GM23248 (cell line): ENCODE results near the gene ADSS1. TPM values are rescaled to one million over a fixed set of nuclear protein-coding genes. Genes with fewer than 3 reads are reported as not detected.

Experiments used
- DNase-seq: peaks from one replicate; pipeline ENCODE4 v3.0.0-alpha.2; 2015
- H2AFZ ChIP-seq: fragments of 200-600 bp; sonication (generic); 2 replicates; pipeline ENCODE4 v1.6.1; 2016; ENCODE audit warnings: antibody characterized with exemption
- H3F3A ChIP-seq: fragments of 200-600 bp; sonication (generic); 2 replicates; pipeline ENCODE4 v1.6.1; 2016; ENCODE audit warnings: mild to moderate bottlenecking, antibody characterized with exemption, mixed run types; ENCODE audit not compliant: insufficient read depth
- H3K27ac ChIP-seq: fragments of 200-600 bp; sonication (generic); 2 replicates; pipeline ENCODE4 v1.5.1; 2016; ENCODE audit warnings: mild to moderate bottlenecking
- H3K27me3 ChIP-seq: fragments of 200-600 bp; sonication (generic); replicated peaks from 2 replicates; pipeline ENCODE4 v1.6.1; 2016; ENCODE audit warnings: mild to moderate bottlenecking; ENCODE audit not compliant: insufficient read depth
- H3K36me3 ChIP-seq: fragments of 200-600 bp; sonication (generic); 2 replicates; pipeline ENCODE4 v1.6.1; 2016; ENCODE audit warnings: low read depth, mild to moderate bottlenecking
- H3K4me1 ChIP-seq: fragments of 200-600 bp; sonication (generic); 2 replicates; pipeline ENCODE4 v1.6.1; 2016; ENCODE audit warnings: mild to moderate bottlenecking; ENCODE audit not compliant: insufficient read depth
- H3K4me2 ChIP-seq: fragments of 200-600 bp; sonication (generic); one replicate; pipeline ENCODE4 v1.6.1; 2016; ENCODE audit warnings: mild to moderate bottlenecking; ENCODE audit not compliant: unreplicated experiment
- H3K4me3 ChIP-seq: fragments of 200-600 bp; sonication (generic); 2 replicates; pipeline ENCODE4 v1.5.1; 2016; ENCODE audit warnings: mild to moderate bottlenecking
- H3K79me2 ChIP-seq: fragments of 200-600 bp; sonication (generic); 2 replicates; pipeline ENCODE4 v1.6.1; 2016; ENCODE audit warnings: mild to moderate bottlenecking; ENCODE audit not compliant: insufficient read depth
- H3K9ac ChIP-seq: fragments of 200-600 bp; sonication (generic); 2 replicates; pipeline ENCODE4 v1.6.1; 2016; ENCODE audit warnings: mild to moderate bottlenecking
- H3K9me2 ChIP-seq: fragments of 200-600 bp; sonication (generic); 2 replicates; pipeline ENCODE4 v1.6.1; 2016; ENCODE audit warnings: mixed run types, mild to moderate bottlenecking, moderate library complexity; ENCODE audit not compliant: insufficient read depth
- H3K9me3 ChIP-seq: fragments of 200-600 bp; sonication (generic); one replicate; pipeline ENCODE4 v1.6.1; 2017; ENCODE audit warnings: low read depth
- H4K20me1 ChIP-seq: fragments of 200-600 bp; sonication (generic); 2 replicates; pipeline ENCODE4 v1.6.0; 2016; ENCODE audit not compliant: insufficient read depth
- EZH2 ChIP-seq: fragments of 200-600 bp; sonication (generic); IDR thresholded peaks from 2 replicates; pipeline ENCODE4 v1.6.1; 2018; ENCODE audit warnings: antibody characterized with exemption, mild to moderate bottlenecking; ENCODE audit not compliant: insufficient read depth, poor library complexity, severe bottlenecking
- EZH2phosphoT487 ChIP-seq: fragments of 200-600 bp; sonication (generic); IDR thresholded peaks from 2 replicates; pipeline ENCODE4 v1.6.1; 2018; ENCODE audit warnings: antibody characterized with exemption, moderate library complexity, mild to moderate bottlenecking, low read depth; ENCODE audit not compliant: insufficient read depth
- WGBS, 2 experiments: methylation state at CpG; one replicate each; pipeline ENCODE4 v1.1.6; 2015 to 2017; ENCODE audit warnings: low lambda C conversion rate in 2 of 2, low coverage in 1 of 2; ENCODE audit errors: missing lambda C conversion rate in 2 of 2; 5-methylcytosine and 5-hydroxymethylcytosine counted together
- in situ Hi-C: fragments of 300-500 bp; cut with MboI; formaldehyde crosslinking; loops from 2 replicates; pipeline ENCODE4 v1.15.0; 2020
- polyA plus RNA-seq: library from polyadenylated mRNA; unstranded; fragments of >200 nt; fragmentation: Nextera tagmentation; extraction: Ambion mirVana; gene quantifications from 2 replicates; pipeline ENCODE4 v1.2.1, GENCODE V29; 2016
- total RNA-seq: library from RNA; depleted of rRNA; stranded (reverse); fragments of >200 nt; shearing (Covaris generic); gene quantifications from 2 replicates; pipeline ENCODE4 v1.2.3, GENCODE V29; 2014

ADSS1 gene
- total and polyA plus RNA-seq, 2 experiments from 2014 or later = 3.7 to 7.1 TPM

DNA sequence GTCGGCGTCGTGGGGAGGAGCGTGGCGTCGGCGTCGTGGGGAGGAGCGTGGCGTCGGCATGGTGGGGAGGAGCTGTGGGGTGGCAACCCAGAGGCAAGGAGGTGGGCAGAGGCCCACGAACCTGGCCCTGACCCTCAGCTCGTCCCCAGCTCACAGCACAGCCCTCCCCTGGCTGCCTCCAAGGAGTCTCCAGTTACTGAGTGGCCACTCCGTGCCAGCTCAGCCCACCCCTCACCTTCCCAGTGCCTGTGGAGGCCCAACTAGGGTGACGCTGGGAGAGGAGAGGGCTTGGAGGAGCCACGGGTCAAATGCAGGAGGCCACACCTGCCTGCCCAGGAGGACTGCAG is 5.8 kb downstream of the ADSS1 start:
- H2AFZ ChIP-seq = no peak overlapping the region
- no peak overlapping the region for H3K27ac ChIP-seq
- no peaks in the 10 kb centered on the region for H3K79me2 ChIP-seq
- H3K9me3 ChIP-seq = no peaks in the 10 kb centered on the region
- H3K9me2 ChIP-seq = no peaks in the 10 kb centered on the region
- in situ Hi-C loops = no loop called here
- peaks cover 5% of the 10 kb centered on the region; the same call in 1 of the 2 replicates for H3K4me1 ChIP-seq
- H3K27me3 ChIP-seq = no peaks in the 10 kb centered on the region
- H4K20me1 ChIP-seq = no peaks in the 10 kb centered on the region
- 79 to 88% methylated on average over 3 to 16 of the region's 16 CpGs for WGBS, 2 experiments
- H3F3A ChIP-seq = no peaks in the 10 kb centered on the region
- no peaks in the 10 kb centered on the region for H3K36me3 ChIP-seq
- DNase-seq = no peak
- TF ChIP-seq EZH2 (no peak), EZH2phosphoT487 (no peak)
- no peak overlapping the region for H3K4me2 ChIP-seq
- H3K9ac ChIP-seq = no peak overlapping the region
- H3K4me3 ChIP-seq = no peak overlapping the region

DNA sequence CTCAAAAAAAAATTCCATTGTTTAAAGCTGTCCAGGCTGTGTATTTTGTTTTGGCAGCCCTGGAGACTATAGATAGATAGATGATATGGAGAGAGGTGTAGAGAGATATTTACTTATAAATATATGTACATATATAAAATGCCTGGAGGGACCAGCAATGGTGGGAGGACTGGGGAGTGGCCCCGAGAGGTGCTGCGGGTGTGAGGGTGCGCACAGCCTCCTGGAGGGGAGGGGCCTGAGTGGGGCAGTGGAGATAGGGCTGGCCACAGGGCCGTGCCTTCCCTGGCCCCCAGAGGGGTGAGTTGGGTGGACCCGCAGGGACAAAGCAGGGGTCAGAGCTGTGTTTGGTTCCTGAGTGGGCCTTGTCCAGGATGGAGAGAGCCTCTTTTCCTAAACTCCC is 6.5 kb downstream of the ADSS1 start:
- in situ Hi-C loops = no loop called here

DNA sequence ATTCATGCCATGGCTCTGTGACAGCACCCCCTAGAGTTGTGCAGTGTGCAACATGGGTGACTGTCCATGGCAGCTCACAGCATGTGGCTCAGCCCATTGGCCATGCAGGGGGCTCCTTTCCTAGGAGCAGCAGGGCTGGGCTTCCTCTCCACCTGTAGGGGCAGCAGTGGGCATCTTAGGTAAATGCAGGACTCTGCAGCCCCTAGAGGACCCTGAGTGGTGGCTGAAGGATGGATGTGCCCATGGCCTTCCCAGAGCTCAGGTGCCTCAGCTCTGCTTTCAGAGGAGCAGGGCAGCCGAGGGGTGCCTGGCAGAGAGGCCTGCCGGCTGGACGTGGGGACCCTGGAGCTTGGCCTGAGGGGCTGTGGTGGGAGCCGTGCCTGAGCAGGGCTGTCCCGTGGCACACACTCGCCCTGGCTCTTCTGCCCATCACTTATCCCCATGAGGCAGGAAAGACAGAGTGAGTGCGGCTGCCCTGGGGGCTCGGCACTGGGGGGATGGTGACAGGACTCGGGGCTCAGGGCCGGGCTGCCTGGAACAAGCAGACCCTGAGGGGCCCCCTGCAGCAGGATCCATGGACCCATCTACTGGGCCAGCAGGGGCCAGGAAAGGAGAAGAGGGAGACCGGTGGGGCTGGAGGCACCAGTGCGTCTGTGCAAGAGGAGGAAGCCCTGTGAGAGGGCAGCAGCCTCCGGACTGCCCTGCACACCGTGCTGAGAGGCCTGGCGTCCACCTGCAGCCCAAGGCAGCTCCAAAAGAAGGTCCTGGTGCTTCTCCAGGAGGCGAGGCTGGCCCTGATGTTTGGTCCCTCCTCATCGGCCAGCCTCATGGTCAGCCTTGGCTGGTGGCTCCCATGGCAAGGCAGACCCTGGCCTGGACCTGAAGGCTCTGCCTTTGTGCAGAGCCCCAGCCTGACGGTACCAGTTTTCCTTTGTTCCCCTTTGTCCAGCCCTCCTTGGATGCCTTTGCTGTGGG is 7.6 kb downstream of the ADSS1 start:
- H3K27ac ChIP-seq = no peak overlapping the region
- in situ Hi-C loops = no loop called here
- no peak overlapping the region for H3K4me3 ChIP-seq
- no peaks in the 10 kb centered on the region for H3K9me3 ChIP-seq
- no peak overlapping the region for H2AFZ ChIP-seq
- H3K4me2 ChIP-seq = no peak overlapping the region
- WGBS, 2 experiments = 85 to 87% methylated on average over 16 to 18 of the region's 18 CpGs
- peak; percentile 49 for DNase-seq
- TF ChIP-seq EZH2 = no peak
- no peak for TF ChIP-seq EZH2phosphoT487
- H3K27me3 ChIP-seq = no peaks in the 10 kb centered on the region
- no peaks in the 10 kb centered on the region for H3K79me2 ChIP-seq
- H3F3A ChIP-seq = no peaks in the 10 kb centered on the region; the same call in 1 of the 2 replicates
- H3K4me1 ChIP-seq = peaks cover 9% of the 10 kb centered on the region
- H3K9me2 ChIP-seq = no peaks in the 10 kb centered on the region
- no peaks in the 10 kb centered on the region for H4K20me1 ChIP-seq
- H3K36me3 ChIP-seq = no peaks in the 10 kb centered on the region
- no peak overlapping the region for H3K9ac ChIP-seq

More for the DNA sequence above, 6.5 kb downstream of the ADSS1 start:
- no peaks in the 10 kb centered on the region for H4K20me1 ChIP-seq
- no peak overlapping the region for H3K9ac ChIP-seq
- TF ChIP-seq EZH2 = no peak
- no peak for TF ChIP-seq EZH2phosphoT487
- DNase-seq = no peak
- H3F3A ChIP-seq = no peaks in the 10 kb centered on the region; the same call in 1 of the 2 replicates
- no peaks in the 10 kb centered on the region for H3K79me2 ChIP-seq
- H3K4me3 ChIP-seq = no peak overlapping the region
- no peaks in the 10 kb centered on the region for H3K4me1 ChIP-seq
- no peaks in the 10 kb centered on the region for H3K9me3 ChIP-seq
- 86 to 91% methylated on average over 5 of the region's 5 CpGs for WGBS, 2 experiments
- no peak overlapping the region for H3K4me2 ChIP-seq
- no peaks in the 10 kb centered on the region for H3K27me3 ChIP-seq
- H3K27ac ChIP-seq = no peak overlapping the region
- H3K36me3 ChIP-seq = no peaks in the 10 kb centered on the region
- H3K9me2 ChIP-seq = no peaks in the 10 kb centered on the region
- no peak overlapping the region for H2AFZ ChIP-seq

DNA sequence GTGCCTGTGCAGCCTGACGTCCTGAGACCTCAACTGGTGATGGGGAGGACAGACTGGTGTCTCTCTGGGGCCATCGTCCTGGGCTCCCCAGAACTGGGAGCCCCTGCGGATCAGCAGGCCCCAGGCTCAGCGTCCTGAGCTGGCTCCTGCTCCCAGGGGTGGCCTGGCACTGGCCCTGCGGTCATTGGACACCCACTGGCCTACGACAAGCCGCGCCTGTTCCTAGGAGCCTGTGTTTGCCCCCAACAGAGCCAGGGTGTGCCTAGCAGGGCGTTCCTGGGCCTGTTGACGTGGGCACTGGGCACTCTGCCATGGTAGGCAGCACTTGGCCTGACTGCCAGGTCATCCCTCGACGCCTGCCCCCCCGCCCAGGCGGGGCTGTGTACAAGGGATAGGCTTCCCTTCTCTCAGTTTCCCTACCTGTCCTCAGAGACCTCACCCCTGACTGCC is 8.4 kb downstream of the ADSS1 start:
- Histone ChIP-seq H3K4me3 (no peak overlapping the region), H3K79me2 (no peaks in the 10 kb centered on the region), H3K36me3 (no peaks in the 10 kb centered on the region), H3K4me1 (peaks cover 9% of the 10 kb centered on the region), H3K27me3 (no peaks in the 10 kb centered on the region), H3K9me3 (no peaks in the 10 kb centered on the region), H3K9me2 (no peaks in the 10 kb centered on the region), H3K9ac (no peak overlapping the region), H3K4me2 (no peak overlapping the region), H3K27ac (no peak overlapping the region), H4K20me1 (no peaks in the 10 kb centered on the region), H3F3A (no peaks in the 10 kb centered on the region; the same call in 1 of the 2 replicates), H2AFZ (no peak overlapping the region)
- WGBS, 2 experiments = 81 to 85% methylated on average over 12 to 14 of the region's 14 CpGs
- in situ Hi-C loops = no loop called here
- DNase-seq = no peak
- TF ChIP-seq EZH2phosphoT487 (no peak), EZH2 (no peak)
